Natural killer cell (primary cell): ENCODE data around the gene IER5L. TPM values are rescaled to one million over a fixed set of nuclear protein-coding genes. Genes with fewer than 3 reads are reported as not detected.
A peak's percentile ranks its signal among the peaks of the same experiment; 100 is the strongest.

ENCODE experiments used
- ATAC-seq, 3 donors: fragments of 150-1000 bp in 2 of 3; fragments of 200-7000 bp in 1 of 3; cut with Tn5 transposase; 1 replicate in 1 of 3; 2 replicates in 2 of 3; pipeline ENCODE4 v1.10.0; 2021; ENCODE audit warnings: mild to moderate bottlenecking in 2 of 3, moderate library complexity in 2 of 3
- DNase-seq, 2 donors: peaks; one replicate each; pipeline versions ENCODE4 v3.0.0 to v3.0.0-alpha.2; 2013 to 2021; ENCODE audit warnings: mixed read lengths in 1 of 2
- H3K27ac ChIP-seq: one replicate; pipeline ENCODE4 v1.5.1; 2013; ENCODE audit warnings: mild to moderate bottlenecking, low read length
- H3K27me3 ChIP-seq: one replicate; pipeline ENCODE4 v1.6.1; 2013; ENCODE audit warnings: low read length; ENCODE audit not compliant: control insufficient read depth, insufficient read depth
- H3K36me3 ChIP-seq: one replicate; pipeline ENCODE4 v1.6.1; 2013; ENCODE audit warnings: low read length; ENCODE audit not compliant: control insufficient read depth, insufficient read depth
- H3K4me1 ChIP-seq: one replicate; pipeline ENCODE4 v1.6.1; 2013; ENCODE audit warnings: low read length; ENCODE audit not compliant: control insufficient read depth, insufficient read depth
- H3K4me3 ChIP-seq: one replicate; pipeline ENCODE4 v1.5.1; 2013; ENCODE audit warnings: low read length
- H3K9me3 ChIP-seq: one replicate; pipeline ENCODE4 v1.6.1; 2013; ENCODE audit warnings: low read length; ENCODE audit not compliant: control insufficient read depth, insufficient read depth
- H3K27ac Mint-ChIP-seq, 2 donors: one replicate each; pipeline ENCODE4 v1.8.0; 2022; ENCODE audit warnings: mild to moderate bottlenecking in 2 of 2, mixed read lengths in 2 of 2, moderate library complexity in 1 of 2
- H3K27me3 Mint-ChIP-seq, 2 donors: one replicate each; pipeline ENCODE4 v1.8.0; 2022; ENCODE audit warnings: low read depth in 2 of 2, mixed read lengths in 2 of 2
- H3K36me3 Mint-ChIP-seq: one replicate; pipeline ENCODE4 v1.8.0; 2022; ENCODE audit warnings: mixed read lengths
- H3K4me1 Mint-ChIP-seq, 2 donors: one replicate each; pipeline ENCODE4 v1.8.0; 2022; ENCODE audit warnings: mixed read lengths in 2 of 2
- H3K4me3 Mint-ChIP-seq: one replicate; pipeline ENCODE4 v1.8.0; 2022; ENCODE audit warnings: mild to moderate bottlenecking, moderate library complexity, mixed read lengths
- H3K9me3 Mint-ChIP-seq, 2 donors: one replicate each; pipeline ENCODE4 v1.8.0; 2022; ENCODE audit warnings: mixed read lengths in 2 of 2
- CTCF ChIP-seq: fragments of 200-600 bp; IDR thresholded peaks from one replicate; pipeline ENCODE4 v1.8.0; 2022; ENCODE audit warnings: antibody characterized with exemption
- WGBS: methylation state at CpG from one replicate; pipeline ENCODE4 v1.1.7; 2013; ENCODE audit warnings: missing lambda C conversion rate; ENCODE audit not compliant: insufficient coverage; 5-methylcytosine and 5-hydroxymethylcytosine counted together
- intact Hi-C: fragments of 100-400 bp; cut with micrococcal nuclease; formaldehyde crosslinking; loops from one replicate; pipeline ENCODE4 v1.14.2; 2022
- total RNA-seq, 4 donors: library from RNA; stranded (reverse); fragments of 120-200 nt in 1 of 4; gene quantifications; one replicate each; pipeline versions ENCODE4 v1.2.3 to v1.2.4, GENCODE V29; 2013 to 2022

IER5L gene
- total RNA-seq, 3 donors from 2014 or later (not counting 1 experiment from before 2014, with no cell fraction given), result 1.4 to 3.9 (median 2.8) TPM

- Histone ChIP-seq H3K36me3 (no peaks in the 10 kb centered on the region), H3K4me1 (peaks cover 73% of the 10 kb centered on the region), H3K4me3 (no peak overlapping the region), H3K27me3 (no peaks in the 10 kb centered on the region), H3K9me3 (no peaks in the 10 kb centered on the region), H3K27ac (no peak overlapping the region)
- Mint-ChIP-seq H3K9me3 (no peaks in the 10 kb centered on the region), H3K4me3 (no peak overlapping the region), H3K27ac (peak overlapping the region in 1 of 2 donors; percentile 66), H3K36me3 (no peaks in the 10 kb centered on the region), H3K4me1 (peaks cover 37 to 60% of the 10 kb centered on the region in 2 donors), H3K27me3 (no peaks in the 10 kb centered on the region)
- 97% methylated on average over 13 of the region's 13 CpGs for WGBS
- no peak for DNase-seq
- no peak for ATAC-seq
- TF ChIP-seq CTCF, result no peak
- intact Hi-C loops, result loop anchor here (5.0 kb wide), 1 partner anchor 46 kb away; the partner anchor contains the start of gene IER5L
These were observed 44.8 kb upstream of the IER5L start for GRCh38 chr9:129222819-129223218.

GRCh38 chr9:129221979-129222635 is 44.0 kb upstream of the IER5L start:
- H3K27ac ChIP-seq, result no peak overlapping the region
- no peak for TF ChIP-seq CTCF
- H3K4me1 ChIP-seq, result peaks cover 75% of the 10 kb centered on the region
- Mint-ChIP-seq H3K27ac (peak overlapping the region in 1 of 2 donors; percentile 66), H3K4me1 (peaks cover 37 to 67% of the 10 kb centered on the region in 2 donors), H3K9me3 (no peaks in the 10 kb centered on the region), H3K36me3 (no peaks in the 10 kb centered on the region), H3K4me3 (no peak overlapping the region), H3K27me3 (no peaks in the 10 kb centered on the region)
- no peaks in the 10 kb centered on the region for H3K36me3 ChIP-seq
- 90% methylated on average over 15 of the region's 15 CpGs for WGBS
- H3K9me3 ChIP-seq, result no peaks in the 10 kb centered on the region
- no peaks in the 10 kb centered on the region for H3K27me3 ChIP-seq
- H3K4me3 ChIP-seq, result no peak overlapping the region
- DNase-seq (no peak), ATAC-seq (no peak)
- intact Hi-C loops, result loop anchor here (5.0 kb wide), 1 partner anchor 45 kb away; the partner anchor contains the start of gene IER5L

- peak overlapping the region; percentile 80 for H3K4me3 Mint-ChIP-seq
- 36% methylated on average over 7 of the region's 7 CpGs for WGBS
- Histone ChIP-seq H3K4me3 (no peak overlapping the region), H3K27me3 (no peaks in the 10 kb centered on the region), H3K36me3 (no peaks in the 10 kb centered on the region), H3K27ac (peak overlapping the region; percentile 67), H3K9me3 (no peaks in the 10 kb centered on the region), H3K4me1 (peaks cover 73% of the 10 kb centered on the region)
- TF ChIP-seq CTCF, result no peak
- no peaks in the 10 kb centered on the region for H3K36me3 Mint-ChIP-seq
- H3K27me3 Mint-ChIP-seq, result no peaks in the 10 kb centered on the region
- no peaks in the 10 kb centered on the region for H3K9me3 Mint-ChIP-seq
- peak; percentile 67 to 85 (median 83) for ATAC-seq
- H3K27ac Mint-ChIP-seq, result peak overlapping the region; percentile 64 to 73
- DNase-seq, result peak in 1 of 2 donors; percentile 75
- peaks cover 37 to 67% of the 10 kb centered on the region in 2 donors for H3K4me1 Mint-ChIP-seq
- intact Hi-C loops, result loop anchor here (5.0 kb wide), 1 partner anchor 44 kb away; the partner anchor contains the start of gene IER5L
These were observed 43.2 kb upstream of the IER5L start for GRCh38 chr9:129221233-129221632.
